ENCODE measurements around the gene G6PD.
"Not testable (repeated sequence)": the region's sequence is repeated elsewhere in the genome, so short reads cannot be mapped to it uniquely, and the experiment has no call there.

G6PD gene

DNA sequence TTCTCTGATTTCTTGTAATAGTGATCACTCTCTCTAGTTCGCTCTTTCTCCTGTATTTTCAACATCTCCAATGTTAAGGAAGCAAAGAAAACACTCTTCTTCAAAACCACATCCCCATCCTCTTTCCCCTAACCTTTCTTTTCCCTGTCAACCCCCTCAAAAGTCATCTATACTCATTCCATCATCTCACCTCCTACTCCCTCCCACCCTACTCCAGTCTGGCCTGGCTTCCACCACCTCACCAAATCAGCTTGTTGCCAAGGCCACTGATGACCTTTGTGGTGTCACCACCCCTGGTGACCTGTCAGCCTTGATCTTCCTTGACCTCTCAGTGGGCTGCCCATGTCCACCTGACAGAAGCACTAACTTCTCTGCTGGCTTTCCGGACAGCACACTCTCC, 32.9 kb downstream of the G6PD start:
- DNase-seq = peak in 1 of 3 donors; percentile 26

DNA sequence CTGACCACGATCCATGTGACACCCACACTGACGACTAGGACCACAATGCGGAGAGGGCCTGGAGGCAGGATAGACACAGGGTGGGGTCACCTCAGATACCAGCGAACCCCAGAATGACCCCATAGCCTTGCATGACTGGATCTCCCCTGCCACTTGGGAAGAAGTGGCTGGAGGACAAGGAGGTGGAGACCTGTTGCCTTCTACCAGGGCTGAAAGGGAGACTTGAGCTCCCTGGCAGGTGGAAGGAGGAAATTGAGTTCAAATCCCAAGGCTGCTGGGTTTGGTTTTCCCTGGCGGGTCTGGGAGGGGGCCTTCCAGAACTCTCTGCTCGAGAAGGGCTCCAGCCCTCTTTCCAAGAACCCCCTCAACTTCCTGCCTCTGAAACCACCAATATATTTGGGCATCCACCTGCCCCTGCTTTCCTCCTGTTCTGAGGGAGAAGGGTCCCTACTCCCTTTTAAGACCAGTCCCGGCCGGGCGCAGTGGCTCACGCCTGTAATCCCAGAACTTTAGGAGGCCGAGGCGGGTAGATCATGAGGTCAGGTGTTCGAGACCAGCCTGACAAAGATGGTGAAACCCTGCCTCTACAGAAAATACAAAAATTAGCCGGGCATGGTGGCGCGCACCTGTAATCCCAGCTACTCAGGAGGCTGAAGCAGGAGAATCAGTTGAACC, 33.6 kb downstream of the G6PD start:
- no peak for DNase-seq

DNA sequence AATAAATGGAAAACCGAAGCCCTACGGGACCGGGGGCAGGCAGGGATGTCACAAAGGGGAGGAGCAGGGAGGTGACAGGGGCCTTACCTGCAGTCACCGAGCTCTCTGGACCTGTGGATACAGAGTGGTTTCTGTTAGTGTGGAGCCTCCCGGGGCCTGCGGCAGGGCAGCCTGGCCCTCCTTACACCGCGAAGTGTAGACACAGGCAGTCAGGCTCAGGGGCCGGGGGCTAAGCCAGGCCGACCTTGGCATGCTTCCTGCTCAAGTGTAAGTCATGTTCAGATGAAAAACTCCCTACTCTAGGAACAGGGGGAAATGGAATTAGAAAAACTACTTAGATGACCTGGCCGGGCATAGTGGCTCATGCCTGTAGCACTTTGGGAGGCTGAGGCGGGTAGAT, 34.9 kb downstream of the G6PD start:
- no peak for DNase-seq

DNA sequence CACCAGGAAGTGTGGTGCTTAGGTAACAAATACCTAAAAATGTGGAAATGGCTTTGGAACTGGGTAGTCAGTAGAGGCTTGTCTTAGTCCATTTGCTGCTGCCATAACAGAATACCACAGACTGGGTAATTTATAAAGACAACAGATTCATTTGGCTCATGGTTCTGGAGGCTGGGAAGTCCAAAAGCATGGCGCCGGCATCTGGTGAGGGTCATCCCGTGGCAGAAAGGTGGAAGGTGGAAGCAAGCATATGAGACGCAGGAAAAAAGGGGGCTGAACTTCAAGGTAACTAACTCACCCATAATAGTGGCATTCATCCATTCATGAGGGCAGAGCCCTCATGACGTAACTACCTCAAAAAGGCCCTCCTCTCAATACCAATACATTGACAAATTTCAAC, 37.2 kb downstream of the G6PD start:
- no peak for DNase-seq

DNA sequence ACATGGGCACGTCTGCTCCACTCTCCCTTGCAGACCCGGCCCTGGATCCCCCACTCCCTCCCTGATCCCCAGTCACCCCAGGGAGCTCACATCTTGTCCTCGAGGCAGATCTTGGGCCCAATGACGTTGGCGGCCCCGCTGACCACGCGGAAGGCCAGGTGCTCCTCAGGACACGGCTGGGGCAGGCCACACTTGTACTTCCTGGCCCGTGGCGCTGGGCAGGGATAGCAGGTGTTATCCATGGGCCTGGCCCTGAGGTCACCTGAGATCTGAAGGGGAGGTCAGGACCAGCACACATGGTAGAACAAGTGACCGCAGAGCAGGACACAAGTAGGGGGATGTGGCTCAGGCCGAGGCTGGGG, 38.3 kb downstream of the G6PD start:
- DNase-seq = no peak

DNA sequence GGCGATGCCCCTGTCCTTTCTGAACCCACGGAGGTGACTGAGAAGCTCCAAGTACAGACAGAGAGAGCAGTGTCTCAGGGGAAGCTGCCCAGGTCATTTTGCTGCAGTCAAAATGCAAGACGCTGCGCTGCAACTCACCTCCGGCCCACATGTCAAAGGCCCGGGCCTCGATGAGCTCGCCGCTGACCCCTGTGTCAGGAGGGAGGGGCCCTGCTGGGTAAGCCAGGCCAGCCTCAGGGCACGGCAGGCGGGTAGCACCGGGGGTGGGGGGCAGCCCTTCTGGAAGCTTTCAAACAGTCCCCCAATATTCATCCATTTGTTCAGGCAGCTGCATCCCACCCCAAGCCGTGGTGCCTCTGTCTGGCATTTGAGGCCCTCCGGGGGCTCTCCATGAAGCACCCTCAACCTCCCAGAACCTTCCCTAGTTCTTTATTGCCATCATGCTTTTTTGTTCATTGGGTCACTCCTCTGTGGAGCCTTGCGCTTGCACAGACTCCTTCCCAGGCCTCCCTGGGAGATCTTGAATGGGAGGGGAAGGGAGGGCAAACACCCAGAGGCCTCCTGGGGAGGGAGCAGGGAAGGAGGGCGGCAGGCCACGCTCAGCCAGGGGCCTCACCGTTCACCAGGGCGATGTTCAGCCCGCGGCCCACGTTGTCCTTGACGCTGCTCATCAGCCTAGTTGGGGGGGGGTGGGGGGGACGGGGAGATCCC, 38.8 kb downstream of the G6PD start:
- DNase-seq = no peak

DNA sequence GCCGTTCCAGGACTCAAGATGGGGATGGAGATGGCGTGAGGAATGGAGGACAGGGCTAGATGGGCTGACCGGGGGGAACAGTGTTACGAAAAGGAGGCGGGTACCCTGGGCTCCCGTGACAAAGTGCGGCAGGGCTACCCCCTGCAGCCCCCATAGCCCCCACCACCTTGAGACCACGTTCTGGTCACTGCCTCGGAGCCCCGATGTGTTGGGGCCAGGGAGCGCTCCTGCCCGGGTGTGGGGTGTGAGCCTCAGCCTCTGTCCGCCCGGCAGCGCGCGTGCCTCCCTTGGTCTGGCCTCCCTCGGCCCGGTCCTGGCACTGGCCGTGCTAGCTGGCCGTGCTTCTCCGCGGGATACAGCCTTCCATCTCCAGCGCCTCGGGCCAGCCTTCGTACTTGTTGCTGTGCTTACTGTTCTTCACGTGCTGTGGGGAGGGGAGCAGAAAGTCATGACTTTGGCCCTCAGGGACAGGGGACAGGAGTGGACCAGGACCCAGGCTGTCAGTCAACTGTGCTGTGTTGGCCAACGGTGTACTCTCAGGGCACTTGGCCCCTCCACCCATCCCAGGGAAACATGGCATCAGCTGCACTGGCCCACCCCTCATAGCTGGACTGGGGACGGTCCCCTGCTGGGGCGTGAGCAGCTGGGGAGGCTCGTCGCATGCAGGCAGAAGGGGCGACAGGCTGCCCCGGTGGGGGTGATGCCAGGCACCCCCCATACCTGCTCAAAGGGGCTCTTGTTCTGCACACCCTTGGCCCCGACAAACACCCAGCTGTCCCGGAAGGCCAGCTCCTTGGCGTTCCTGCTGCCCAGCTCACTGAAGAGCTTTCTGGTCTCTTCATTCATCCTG, 39.9 kb downstream of the G6PD start:
- DNase-seq = no peak

DNA sequence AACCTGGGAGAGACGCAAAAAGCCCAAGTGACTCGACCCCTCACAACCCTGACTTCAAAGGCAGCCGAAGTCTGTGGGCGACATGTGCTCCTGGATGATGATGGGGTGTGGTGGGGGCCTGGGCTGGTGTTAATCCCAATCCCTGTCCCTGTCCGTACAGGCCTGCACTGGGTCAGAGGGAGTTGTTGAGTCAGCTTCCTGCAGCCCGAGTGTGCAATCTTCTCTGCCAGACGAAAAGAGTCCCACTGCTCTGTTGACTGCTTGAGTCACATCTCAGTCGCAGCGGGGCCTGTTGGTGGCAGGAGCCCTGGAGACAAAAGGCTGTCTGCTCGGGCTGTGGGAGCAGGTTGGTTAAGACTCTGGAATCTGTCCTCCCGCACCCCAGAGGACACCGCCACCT, 40.9 kb downstream of the G6PD start:
- DNase-seq = peak in 1 of 3 donors; percentile 44

DNA sequence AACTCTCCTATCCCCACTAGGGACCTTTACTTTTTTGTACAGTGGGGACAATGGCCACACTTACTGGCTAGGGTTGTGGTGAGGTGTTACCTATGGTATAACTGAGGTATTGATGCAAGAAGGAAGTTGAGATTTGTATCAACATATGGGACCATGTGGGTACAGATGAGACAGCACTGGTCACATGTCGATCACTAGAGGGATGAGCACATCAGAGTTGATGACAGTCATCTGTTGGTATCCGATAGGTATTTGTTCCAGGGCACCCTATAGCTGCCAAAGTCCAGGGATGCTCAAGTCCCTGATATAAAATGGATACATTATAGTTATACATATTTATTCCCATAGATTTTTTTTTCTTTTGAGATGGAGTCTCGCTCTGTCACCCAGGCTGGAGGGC, 43.7 kb downstream of the G6PD start:
- no peak for DNase-seq

DNA sequence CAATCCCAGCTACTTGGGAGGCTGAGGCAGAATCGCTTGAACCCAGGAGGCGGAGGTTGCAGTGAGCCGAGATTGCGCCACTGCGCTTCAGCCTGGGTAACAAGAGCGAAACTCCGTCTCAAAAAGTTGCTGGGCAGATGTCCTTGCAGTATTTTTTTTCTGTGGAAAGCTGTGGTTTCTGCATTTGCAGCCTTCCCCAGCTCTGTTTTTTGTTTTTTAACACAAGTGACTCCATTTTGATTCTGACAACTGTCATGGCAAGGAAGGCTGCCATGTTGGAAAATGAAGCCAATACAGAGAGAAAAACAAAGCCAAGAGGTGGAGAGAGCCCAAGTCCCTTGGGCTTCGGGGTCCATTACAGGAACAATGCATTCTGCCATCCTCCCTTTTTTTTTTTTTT, 44.5 kb downstream of the G6PD start:
- DNase-seq = no peak

DNA sequence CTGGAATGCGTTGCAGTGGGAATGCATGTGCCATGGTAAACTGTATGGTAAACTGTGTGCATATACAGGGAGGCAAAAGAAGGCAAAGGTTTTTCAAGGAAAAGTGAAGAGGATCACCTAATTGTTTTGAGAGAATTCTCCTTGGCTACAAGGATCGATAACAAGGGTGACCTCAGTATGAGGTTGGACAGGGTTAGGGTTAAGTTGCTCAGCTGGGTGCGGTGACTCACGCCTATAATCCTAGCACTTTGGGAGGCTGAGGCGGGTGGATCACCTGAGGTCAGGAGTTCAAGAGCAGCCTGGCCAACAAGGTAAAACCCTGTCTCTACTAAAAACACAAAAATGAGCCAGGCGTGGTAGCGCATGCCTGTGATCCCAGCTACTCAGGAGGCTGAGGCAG, 45.2 kb downstream of the G6PD start:
- DNase-seq = not testable (repeated sequence)

DNA sequence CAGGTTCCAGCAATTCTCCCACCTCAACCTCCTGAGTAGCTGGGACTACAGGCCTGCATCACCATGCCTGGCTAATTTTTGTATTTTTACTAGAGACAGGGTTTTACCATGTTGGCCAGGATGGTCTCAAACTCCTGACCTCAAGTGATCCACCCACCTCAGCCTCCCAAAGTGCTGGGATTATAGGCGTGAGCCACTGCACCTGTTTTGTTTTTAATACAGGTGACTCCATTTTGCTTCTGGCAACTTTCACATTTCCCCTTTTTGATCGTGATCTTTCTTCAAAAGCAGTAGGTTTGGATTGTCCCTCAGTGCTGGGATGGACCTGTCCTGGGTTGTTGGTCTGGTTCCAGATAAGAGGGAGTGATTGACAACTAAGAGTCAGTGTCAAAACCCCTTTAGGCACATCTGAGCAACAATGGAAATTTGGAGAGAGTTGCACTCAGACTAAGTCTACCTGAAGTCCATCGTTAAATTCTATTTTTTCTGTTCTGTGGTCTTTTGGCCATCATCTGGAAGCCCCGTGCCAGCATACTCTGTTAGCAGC, 50.0 kb downstream of the G6PD start:
- not testable (repeated sequence) for DNase-seq

DNA sequence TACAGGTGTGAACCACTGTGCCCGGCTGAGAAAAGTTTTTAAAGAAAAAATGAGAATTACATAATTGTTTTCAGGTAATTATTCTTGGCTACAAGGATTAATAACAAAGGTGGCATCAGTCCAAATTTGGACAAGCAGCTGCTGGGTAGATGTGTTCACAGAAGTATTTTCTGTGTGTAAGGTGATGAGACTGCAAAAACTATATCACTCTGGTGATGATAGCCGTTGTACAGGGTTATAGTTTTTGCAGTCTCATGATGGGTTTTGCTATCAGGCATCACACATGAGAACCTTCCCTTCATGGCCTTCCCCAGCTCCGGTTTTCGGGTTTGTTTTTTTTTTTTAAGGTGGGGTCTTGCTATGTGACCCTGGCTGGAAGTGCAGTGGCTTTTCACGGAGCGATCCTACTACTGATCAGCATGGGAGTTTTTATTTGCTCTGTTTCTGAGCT, 51.1 kb downstream of the G6PD start:
- no peak for DNase-seq

DNA sequence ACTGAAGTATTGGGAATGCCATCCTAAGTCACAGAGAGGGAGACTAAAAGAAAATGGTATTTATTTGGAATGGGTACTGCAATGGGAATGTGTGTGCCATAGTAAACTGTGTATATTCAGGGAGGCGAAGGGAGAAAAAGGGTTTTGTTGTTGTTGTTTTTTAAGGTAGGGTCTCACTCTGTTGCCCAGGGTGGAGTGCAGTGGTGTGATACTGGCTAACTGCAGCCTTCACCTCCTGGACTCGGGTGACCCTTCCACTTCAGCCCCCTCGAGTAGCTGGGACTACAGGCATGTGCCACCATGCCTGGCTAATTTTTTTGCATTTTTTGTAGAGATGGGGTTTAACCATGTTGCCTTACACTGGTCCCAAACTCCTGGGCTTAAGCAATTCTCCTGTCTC, 51.9 kb downstream of the G6PD start:
- DNase-seq = no peak

DNA sequence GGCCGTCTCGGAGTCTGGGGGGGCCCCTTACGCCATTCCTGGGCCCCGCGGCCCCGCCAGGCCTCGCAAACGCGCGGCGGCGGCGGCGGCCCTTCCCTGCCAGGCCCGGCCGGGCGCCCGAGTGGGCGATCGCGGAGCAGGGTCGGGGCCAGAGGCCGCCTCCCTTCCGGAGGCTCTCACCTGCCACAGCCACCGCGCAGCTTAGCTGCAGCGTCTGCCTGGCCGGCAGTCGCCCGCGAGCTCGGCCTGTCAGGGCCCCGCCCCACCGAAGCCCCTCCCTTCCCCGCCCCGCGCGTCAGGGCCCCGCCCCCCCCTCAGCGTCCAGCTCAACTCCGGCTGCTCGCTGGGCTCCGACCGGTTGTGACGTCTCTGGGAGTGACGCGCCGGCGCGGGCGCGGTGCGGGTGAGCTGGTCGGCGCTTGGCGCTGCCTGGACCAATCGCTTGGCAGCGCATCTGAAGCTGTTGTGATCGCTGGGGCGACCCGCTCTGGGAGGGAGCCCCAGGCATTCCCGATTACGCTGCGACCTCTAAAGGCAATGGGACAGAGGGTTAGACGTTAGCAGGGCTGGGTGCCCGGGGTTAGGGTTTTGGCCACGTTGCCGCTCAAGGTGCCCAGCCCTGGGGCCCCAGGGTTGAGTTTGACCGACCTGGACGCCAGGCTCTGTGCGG, 56.1 kb downstream of the G6PD start, which contains the start of gene SLC10A3:
TSS of gene SLC10A3 (minus strand) at position 216 of the 670 bp plus-strand sequence. CDS start 1,689 bp downstream, outside the sequence.
- peak; percentile 92 to 96 (median 93) for DNase-seq

DNA sequence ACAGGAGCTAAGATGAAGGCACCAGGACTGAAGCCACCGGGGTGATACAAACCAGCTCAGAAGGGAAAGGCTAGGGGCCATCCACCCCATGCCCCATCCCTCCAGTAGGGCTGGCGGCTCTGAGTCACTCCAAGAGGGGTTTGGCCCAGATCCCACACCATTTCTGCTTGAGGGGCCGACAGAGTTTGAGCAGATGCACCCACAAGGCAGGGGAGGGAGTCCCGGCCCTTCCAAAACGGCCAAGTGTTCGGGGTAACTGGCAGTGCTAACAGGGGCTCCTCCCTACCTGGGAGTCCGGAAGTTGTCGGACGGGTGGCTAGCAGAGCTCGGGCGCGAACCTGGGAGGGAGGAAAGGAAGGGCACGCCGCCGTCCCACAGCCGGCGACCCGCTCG, 56.6 kb downstream of the G6PD start:
- DNase-seq = peak; percentile 45 to 55 (median 52)

DNA sequence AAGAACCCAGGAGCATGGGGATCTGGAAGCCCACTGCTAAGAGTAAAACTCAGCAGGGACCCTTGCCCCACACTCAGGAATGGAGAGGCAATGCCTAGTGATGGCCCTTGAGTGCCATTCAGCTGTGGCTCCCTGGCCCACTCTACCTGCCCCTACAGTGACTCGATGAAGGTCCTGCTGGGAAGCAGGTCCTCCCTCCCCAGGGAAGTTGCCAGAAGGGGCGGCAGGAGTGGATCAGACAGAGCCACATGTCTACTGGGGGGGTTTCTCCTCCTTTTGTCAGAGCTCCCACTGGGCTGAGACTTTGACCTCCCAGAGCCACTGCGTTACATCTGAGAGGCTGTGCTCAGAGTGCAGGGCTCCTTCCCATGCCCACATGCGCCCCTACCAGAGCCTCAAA, 57.5 kb downstream of the G6PD start:
- no peak for DNase-seq

DNA sequence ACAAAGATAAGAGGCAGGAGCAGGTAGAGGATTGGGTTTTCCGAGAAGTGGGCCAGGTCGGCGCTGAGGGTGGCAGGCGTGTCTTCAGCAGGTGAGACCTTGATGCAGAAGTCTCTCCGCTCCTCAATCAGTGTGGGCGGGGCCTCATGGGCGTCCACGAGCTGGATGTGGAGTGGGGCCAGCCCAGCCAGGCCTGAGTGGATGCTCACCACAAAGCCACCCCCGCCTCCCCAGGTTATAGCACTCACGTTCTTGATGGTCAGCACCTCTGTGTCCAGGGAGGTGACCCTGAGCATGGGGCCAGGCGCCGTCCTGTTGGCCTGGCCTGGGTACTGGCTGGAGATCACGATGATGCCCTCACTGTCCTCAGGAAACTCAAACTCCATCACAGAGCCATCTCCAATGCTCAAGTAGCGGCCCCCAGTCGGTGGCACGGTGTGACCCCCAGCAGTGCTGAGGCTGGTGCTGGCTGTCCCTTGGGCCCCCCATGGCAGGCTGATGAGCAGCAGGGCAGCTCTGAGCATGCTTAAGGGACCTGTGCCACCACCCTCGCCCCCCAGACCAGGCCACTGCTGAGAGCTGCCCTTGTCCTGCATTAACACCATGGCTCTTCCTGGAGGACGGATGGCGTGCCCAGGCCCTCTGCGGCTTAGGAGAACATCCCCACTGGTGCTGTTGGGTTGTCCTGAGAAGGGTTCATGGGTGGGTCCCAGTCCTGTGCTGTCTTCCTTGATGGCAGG, 58.1 kb downstream of the G6PD start:
- DNase-seq = no peak

DNA sequence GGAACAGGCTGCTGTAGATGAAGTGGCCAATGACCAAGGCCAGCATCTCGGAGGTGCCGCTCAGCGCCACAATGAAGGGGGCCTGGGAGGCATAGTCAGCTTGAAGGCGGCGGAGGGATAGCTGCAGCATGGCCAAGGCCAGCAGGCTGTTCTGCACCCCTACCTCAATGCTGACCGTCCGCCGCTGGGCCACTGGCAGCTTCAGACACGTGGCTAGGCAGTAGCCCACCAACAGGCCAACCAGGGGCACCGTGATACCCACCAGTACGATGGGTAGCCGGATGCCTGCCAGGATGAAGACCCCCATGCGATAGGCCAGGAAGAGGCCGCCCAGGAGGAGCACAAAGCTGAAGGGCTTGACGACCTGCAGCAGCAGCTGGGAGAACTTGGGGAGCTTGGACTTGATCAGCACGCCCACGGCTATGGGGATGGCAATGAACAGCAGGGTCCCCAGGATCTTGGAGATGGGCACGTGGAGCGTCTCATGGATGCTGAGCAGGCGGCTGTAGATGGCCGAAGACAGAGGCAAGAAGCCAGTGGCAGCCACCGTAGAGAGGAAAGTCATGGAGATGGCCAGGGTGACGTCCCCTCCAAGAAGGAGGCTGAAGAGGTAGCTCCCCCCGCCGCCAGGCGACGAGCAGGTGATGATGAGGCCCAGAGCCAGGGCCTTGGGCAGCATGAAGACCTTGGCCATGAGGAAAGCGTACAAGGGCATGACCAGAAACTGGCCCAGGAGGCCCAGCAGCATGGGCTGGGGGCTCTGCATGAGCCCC, 58.9 kb downstream of the G6PD start:
- no peak for DNase-seq

DNA sequence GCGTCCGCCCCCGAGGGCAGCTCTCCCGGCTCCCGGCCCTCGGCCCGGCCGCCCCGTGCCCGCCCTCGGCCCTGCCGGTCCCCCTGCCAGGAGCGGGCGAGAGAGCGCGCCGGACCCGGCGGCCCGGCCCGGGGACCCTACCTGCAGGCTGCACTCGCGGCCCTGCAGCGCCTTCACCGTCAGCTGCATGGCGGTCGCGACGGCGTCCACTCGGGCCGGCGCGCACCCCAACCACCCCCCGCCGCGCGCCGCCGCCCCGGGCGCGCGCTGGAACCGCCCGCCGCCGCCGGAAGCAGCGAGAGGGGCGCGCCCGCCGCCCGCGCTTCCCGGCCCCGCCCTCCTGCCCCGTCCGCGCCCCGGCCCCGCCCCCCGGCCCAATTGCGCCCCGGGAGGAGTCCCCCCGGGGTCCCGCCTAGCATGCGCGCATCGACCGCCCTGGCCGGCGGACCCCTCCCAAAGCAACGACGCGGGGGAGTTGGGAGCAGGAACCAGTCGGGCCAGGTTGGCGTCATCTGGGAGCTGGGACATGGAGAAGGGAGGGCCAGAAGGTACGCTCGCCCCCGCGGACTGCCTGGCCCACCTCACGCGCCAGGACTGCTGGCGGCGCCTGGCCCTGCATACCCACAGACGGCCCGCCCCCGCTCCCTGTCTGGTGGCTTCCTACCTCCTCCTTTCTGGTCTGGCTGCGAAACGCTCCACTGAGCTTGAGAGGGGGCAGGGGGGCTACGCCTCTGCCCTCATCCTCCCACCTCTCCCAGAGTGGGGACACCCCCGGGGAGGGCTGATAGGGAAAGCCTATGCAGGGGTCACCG, 60.0 kb downstream of the G6PD start, which contains the start of gene UBL4A:
TSS of gene UBL4A (minus strand) at position 220 of the 812 bp plus-strand sequence. CDS start at position 189, 31 bp downstream.
- peak; percentile 31 to 81 (median 61) for DNase-seq
